PFSK-1 (cell line): ENCODE data around the gene ZDHHC1.

Source experiments
- FOXP2 ChIP-seq: optimal IDR thresholded peaks from 2 replicates; pipeline ENCODE3; 2011; ENCODE audit warnings: borderline replicate concordance, control low read depth, inconsistent platforms; ENCODE audit not compliant: insufficient read depth; ENCODE audit errors: extremely low read length, extremely low read depth
- POLR2AphosphoS5 ChIP-seq: IDR thresholded peaks from 2 replicates; pipeline ENCODE4 v1.6.1; 2012; ENCODE audit warnings: low read depth, mild to moderate bottlenecking, control low read depth, low read length, moderate library complexity
- REST ChIP-seq, 2 experiments: IDR thresholded peaks; 2 replicates each; pipeline versions ENCODE4 v1.6.1 to v1.8.0; 2011 to 2012; ENCODE audit warnings: low read depth in 2 of 2, low read length in 2 of 2, control low read depth in 1 of 2, inconsistent platforms in 1 of 2, mild to moderate bottlenecking in 1 of 2, moderate library complexity in 1 of 2; ENCODE audit not compliant: insufficient read depth in 1 of 2
- SIN3A ChIP-seq: IDR thresholded peaks from 2 replicates; pipeline ENCODE4 v1.6.1; 2012; ENCODE audit warnings: mild to moderate bottlenecking, low read length, moderate library complexity, borderline replicate concordance; ENCODE audit not compliant: insufficient read depth
- TAF1 ChIP-seq: IDR thresholded peaks from 2 replicates; pipeline ENCODE4 v1.6.1; 2012; ENCODE audit warnings: low read length, control low read depth, borderline replicate concordance; ENCODE audit not compliant: insufficient read depth

The ZDHHC1 gene

GRCh38 chr16:67433131-67433719, 16.9 kb upstream of the ZDHHC1 start:
- TF ChIP-seq TAF1 = no peak
- no peak for TF ChIP-seq REST (IDR thresholded peaks at IDR 0.05; ENCODE audit: insufficient read depth in 1 of 2, low read depth in 2 of 2, low read length in 2 of 2)
- TF ChIP-seq FOXP2 = no peak
- no peak for TF ChIP-seq POLR2AphosphoS5
- TF ChIP-seq SIN3A = no peak

- TF ChIP-seq POLR2AphosphoS5 = no peak
Observed at GRCh38 chr16:67432506-67432890, 16.2 kb upstream of the ZDHHC1 start.

- TF ChIP-seq SIN3A = no peak
- no peak for TF ChIP-seq REST (IDR thresholded peaks at IDR 0.05; ENCODE audit: insufficient read depth in 1 of 2, low read depth in 2 of 2, low read length in 2 of 2)
- no peak for TF ChIP-seq POLR2AphosphoS5
- no peak for TF ChIP-seq FOXP2
- TF ChIP-seq TAF1 = no peak
Observed at GRCh38 chr16:67431775-67432505, 15.7 kb upstream of the ZDHHC1 start.

- TF ChIP-seq POLR2AphosphoS5 (no peak), REST (IDR thresholded peaks at IDR 0.05; ENCODE audit: insufficient read depth in 1 of 2, low read depth in 2 of 2, low read length in 2 of 2) (no peak), SIN3A (no peak), TAF1 (no peak)
Observed at GRCh38 chr16:67430977-67431774, 14.9 kb upstream of the ZDHHC1 start, which contains the start of gene HSD11B2. HSD11B2 (plus strand) TSS chr16:67431121; CDS start chr16:67431249, 128 bp downstream.

GRCh38 chr16:67430504-67430976, 14.3 kb upstream of the ZDHHC1 start:
- no peak for TF ChIP-seq POLR2AphosphoS5
- no peak for TF ChIP-seq REST (IDR thresholded peaks at IDR 0.05; ENCODE audit: insufficient read depth in 1 of 2, low read depth in 2 of 2, low read length in 2 of 2)
- TF ChIP-seq SIN3A = no peak
- TF ChIP-seq FOXP2 = no peak
- TF ChIP-seq TAF1 = no peak
